Brain pericyte (primary cell): Measurements from ENCODE around the gene CLCN6.

Experiments used
- DNase-seq: peaks from one replicate; pipeline ENCODE4 v3.0.0-alpha.2; 2012; ENCODE audit warnings: low read depth, low spot score

The CLCN6 gene

GRCh38 chr1:11825131-11825530, 19.1 kb downstream of the CLCN6 start:
- DNase-seq, result no peak

GRCh38 chr1:11826946-11827345, 21.0 kb downstream of the CLCN6 start:
- DNase-seq, result no peak

- no peak for DNase-seq
Observed at GRCh38 chr1:11828511-11828910, 22.5 kb downstream of the CLCN6 start.

GRCh38 chr1:11831945-11832725, 26.1 kb downstream of the CLCN6 start:
- no peak for DNase-seq

GRCh38 chr1:11833497-11833896, 27.5 kb downstream of the CLCN6 start:
- DNase-seq, result no peak

- DNase-seq, result no peak
Observed at GRCh38 chr1:11833900-11834299, 27.9 kb downstream of the CLCN6 start.

GRCh38 chr1:11835441-11836225, 29.6 kb downstream of the CLCN6 start:
- DNase-seq, result no peak

- DNase-seq, result no peak
Observed at GRCh38 chr1:11836955-11837766, 31.2 kb downstream of the CLCN6 start.

GRCh38 chr1:11837767-11838348, 31.9 kb downstream of the CLCN6 start:
- no peak for DNase-seq

- DNase-seq, result no peak
Observed at GRCh38 chr1:11838349-11839272, 32.6 kb downstream of the CLCN6 start.

- DNase-seq, result no peak
Observed at GRCh38 chr1:11839727-11840705, 34.0 kb downstream of the CLCN6 start.

- no peak for DNase-seq
Observed at GRCh38 chr1:11841245-11842153, 35.5 kb downstream of the CLCN6 start.

- DNase-seq, result no peak
Observed at GRCh38 chr1:11842154-11843041, 36.4 kb downstream of the CLCN6 start.

GRCh38 chr1:11845641-11846335, 39.8 kb downstream of the CLCN6 start:
- no peak for DNase-seq

- DNase-seq, result no peak
Observed at GRCh38 chr1:11847667-11848372, 41.8 kb downstream of the CLCN6 start, which contains the start of gene NPPA. Gene NPPA, minus strand, starts transcription at chr1:11847783. Its CDS starts 99 bp downstream, at chr1:11847684.

GRCh38 chr1:11848373-11848700, 42.3 kb downstream of the CLCN6 start:
- no peak for DNase-seq
